Measurements from ENCODE around the gene SMC1A.
"Not testable (repeated sequence)": the region's sequence is repeated elsewhere in the genome, so short reads cannot be mapped to it uniquely, and the experiment has no call there.

The SMC1A gene

DNA sequence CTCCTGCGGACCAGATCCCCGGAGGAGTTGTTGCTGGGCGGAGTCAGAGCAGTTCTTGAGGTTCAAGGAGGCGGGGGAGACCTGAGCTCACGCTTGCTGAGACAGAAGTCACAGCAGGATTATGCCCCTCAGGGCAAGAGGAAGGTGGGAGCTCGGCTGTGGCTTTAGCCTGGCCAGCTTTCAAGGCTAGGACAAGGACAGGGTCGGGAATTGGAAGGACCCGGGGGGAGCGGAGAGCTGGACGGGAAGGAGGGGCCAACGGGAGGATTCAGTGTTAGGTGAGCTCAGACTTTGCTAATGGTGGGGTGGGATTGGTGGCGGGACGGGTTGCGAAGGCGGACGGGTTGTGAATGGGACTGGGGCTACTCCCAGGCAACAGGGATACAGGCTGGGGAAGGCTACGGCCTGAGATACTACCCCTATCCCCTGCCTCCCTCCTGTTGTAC, 430 bp upstream of the SMC1A start, which contains the start of gene RIBC1:
Gene RIBC1, plus strand, starts transcription at position 13 of the 446 bp plus-strand sequence. CDS start 3,404 bp downstream, outside the sequence.
- no peak for DNase-seq (ENCODE audit: low read depth in 2 of 2, low spot score in 1 of 2)

DNA sequence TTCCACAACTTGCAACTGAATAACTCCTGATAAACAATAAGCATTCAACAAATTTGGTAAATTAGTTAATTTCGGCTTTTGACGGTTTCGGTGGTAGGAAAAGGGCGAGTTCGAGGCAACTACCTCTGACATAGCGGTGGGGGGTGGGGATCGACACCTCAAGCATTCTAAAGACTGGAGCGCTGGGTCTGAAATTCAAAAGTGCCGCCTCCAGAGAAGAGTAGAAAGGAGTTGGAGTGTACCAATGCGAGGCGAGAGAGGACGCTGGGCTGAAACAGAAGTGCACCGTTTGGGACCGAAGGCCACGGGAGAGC, 725 bp downstream of the SMC1A start:
- no peak for DNase-seq (ENCODE audit: low read depth in 2 of 2, low spot score in 1 of 2)

DNA sequence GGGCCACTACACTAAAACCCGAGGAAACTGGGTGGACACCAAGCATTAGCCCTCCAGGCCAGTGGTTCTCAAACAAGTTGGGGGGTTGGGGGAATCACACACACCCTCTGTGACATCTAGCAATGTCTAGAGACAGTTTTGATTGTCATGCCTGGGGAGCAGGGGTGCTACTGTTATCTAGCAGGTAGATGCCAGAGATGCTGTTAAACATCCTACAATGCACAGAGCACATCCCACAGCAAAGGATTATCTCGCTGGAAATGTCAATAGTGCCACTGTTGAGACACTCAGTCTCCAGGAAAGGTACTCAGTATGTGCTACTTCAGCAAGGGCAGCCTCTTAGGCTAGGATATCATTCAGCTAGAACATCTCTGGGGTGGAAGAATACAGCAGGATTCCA, 1.3 kb downstream of the SMC1A start:
- DNase-seq (ENCODE audit: low read depth in 2 of 2, low spot score in 1 of 2) = no peak

DNA sequence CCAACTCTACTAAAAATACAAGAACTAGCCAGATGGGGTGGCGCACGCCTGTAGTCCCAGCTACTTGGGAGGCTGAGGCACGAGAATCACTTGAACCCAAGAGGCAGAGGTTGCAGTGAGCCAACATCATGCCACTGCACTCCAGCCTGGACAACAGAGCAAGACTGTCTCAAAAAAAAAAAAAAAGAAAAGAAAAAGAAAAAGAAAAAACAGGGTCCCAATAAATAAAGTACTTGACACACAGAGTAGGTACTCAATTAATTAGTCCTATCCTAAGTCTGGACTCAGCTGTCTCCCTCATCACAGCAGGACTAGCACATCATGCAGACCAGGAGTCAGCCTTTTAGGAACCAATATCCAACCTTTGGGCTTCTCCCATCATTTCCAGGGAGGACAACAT, 2.1 kb downstream of the SMC1A start:
- DNase-seq (ENCODE audit: low read depth in 2 of 2, low spot score in 1 of 2) = not testable (repeated sequence)

DNA sequence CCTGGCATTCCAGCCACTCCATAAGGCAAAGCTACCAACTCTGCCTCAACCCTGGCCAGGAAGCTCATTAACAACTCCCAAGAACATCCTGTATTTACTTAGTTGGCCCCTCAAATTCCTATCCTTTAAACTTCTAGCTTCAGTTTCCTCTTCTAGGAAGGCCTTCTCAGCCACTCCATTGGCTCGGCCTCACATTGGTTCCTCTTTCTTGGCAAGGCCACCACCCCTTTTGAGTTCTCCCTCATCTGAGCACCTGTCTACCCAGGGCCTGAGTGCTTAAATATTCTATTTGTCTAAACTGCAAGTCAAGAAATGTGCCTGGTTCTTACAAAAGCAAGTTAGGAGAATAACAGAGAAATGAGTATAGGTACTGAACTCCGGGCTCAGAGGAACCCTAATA, 10.0 kb downstream of the SMC1A start:
- DNase-seq (ENCODE audit: low read depth in 2 of 2, low spot score in 1 of 2) = no peak

DNA sequence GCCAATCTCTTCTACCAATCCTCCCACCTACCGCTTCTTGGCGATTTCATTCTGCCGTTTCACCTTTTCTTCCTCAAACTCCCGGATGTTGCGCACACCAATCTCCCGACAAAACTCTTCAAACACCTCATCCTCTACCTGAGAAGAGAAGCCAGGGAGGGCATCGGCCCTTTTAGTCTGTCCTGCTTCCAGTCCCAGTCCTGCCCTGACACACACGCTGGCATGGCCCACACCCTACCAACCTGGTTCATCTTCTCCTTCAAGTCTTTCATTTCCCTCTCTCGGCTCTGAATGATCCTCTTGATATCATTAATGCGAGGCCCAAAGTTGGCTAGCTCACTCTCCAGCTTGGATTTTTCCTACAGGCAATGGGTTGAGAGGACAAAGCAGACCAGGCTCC, 18.9 kb downstream of the SMC1A start:
- no peak for DNase-seq (ENCODE audit: low read depth in 2 of 2, low spot score in 1 of 2)

DNA sequence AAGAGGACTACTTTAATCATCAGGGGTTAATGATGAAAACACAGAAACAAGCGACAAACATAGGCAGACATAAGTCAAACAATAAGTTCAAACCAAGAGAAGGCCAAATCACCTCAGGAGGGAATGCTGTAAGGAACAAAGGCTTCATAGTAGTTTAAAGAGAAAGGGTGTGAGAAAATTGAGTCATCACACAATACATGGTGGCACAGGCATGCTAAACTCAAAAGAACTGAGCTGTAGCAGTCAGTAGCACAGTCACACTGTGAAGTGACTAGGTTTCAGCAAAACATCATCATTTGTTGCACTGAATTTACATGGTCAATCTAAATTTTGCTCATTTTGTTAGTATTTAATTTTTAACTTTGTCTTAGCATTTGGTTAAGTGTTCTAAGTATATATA, 24.2 kb downstream of the SMC1A start:
- no peak for DNase-seq (ENCODE audit: low read depth in 2 of 2, low spot score in 1 of 2)

DNA sequence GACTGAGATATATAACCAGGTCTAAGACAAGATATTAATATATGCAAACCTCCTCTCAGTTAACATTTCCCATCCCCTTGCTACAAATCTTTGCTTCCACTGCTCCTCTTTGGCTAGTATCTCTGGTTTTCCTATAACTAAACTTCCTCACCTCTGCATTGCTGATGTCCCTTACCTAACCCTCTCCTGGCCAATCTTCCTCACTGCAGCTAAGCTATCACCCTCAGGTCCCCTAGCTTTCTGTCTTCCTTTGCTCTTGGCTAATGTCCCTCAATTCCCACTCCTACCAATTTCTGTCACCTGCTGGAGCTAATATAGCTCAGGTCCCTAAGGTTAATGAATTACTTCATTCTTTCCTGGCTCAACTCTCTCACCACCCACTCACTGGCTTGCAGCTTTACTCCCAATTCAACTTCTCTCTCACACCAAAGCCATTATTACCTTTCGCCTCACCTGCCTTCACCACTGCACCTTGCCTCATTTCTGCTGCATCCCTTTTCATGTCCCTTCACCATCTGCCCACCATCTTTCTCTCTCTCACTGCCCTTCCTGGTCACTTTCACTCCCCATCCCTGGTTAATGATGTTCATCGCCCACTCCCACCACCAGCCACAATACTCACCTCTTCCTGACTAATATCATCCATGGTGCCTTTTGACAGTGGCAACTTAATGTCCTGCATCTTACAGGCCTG, 26.7 kb downstream of the SMC1A start:
- DNase-seq (ENCODE audit: low read depth in 2 of 2, low spot score in 1 of 2) = no peak

DNA sequence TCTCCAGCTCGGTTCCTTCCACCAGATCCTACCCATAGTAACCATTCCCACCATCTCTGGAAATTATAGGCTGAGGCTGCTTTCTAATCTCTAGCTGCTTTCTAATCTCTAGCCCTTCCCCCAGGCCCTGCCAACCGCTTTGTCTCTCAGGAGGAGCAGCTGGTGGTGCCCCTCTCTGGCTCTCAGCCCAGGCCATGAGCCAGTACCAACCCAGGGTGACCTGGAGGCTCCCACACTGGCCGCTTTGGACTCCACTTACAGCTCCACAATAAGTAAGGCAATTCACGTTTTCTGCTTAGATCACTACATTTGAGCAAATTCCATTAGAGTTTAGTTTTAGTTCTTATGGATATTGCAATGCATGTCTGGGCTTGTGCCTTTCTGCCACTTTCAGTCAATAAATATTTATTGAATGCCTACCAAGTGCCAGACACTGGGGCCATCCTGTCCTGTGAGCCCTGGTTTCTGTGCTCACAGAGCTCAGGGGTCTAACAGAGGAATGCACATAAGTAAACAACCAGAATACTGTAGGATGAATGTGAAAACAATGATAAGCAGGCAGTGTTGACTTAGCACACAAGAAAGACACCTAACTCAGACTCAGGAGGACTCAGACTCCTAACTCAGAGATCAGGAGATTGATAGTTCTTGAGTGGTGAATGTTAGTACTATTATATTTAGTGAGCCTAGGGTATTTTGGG, 38.9 kb downstream of the SMC1A start:
- DNase-seq (ENCODE audit: low read depth in 2 of 2, low spot score in 1 of 2) = no peak

DNA sequence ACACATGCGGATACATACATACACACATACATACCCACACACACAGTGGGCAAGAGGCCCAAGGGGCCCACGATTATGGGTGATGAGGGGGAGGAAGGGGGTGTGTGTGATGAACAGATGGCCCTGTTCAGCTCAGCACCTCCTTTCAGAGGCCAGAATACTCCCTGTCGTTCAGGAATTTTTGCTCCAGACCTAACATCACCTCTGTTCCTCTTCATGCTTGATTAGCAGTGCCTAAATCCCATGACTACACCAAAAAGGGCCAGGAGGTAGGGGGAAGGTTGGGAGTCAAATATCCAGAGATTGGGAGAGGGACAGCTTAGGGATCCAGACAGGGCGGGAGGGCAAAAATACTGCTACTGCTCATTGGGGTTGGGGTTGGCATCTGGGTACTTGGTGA, 42.7 kb downstream of the SMC1A start:
- no peak for DNase-seq (ENCODE audit: low read depth in 2 of 2, low spot score in 1 of 2)

DNA sequence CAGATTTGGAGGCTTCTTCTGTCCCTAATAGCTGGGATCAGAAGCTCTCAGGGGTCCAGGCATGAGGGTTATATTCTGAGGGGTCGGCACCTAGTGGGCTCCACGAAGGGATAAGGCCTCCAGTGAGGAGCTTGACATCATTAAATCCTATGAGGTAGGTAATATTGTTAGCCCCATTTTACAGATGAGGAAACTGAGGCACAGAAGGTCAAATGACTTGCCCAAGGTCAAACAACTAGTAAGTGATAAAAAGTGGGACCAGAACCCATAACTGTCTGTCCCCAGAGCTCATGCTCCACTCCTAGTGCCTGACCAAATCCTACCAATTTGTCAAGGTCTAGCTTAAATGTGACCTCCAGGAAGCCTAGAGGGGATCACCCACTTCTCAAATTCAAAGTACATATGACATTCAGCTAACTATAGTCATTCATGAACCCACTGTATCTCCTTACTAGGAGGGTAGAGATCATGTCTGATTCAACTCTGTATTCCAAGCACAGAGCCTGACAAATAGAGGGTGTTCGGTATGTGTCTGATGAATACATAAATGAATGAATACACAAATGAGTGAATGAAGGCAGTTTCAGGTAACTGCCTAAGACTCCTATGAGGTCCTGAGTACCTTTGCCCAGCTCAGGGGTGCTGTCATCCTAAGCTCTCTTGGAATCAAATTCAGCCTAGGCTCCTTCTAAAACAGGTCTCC, 43.3 kb downstream of the SMC1A start:
- DNase-seq (ENCODE audit: low read depth in 2 of 2, low spot score in 1 of 2) = no peak

DNA sequence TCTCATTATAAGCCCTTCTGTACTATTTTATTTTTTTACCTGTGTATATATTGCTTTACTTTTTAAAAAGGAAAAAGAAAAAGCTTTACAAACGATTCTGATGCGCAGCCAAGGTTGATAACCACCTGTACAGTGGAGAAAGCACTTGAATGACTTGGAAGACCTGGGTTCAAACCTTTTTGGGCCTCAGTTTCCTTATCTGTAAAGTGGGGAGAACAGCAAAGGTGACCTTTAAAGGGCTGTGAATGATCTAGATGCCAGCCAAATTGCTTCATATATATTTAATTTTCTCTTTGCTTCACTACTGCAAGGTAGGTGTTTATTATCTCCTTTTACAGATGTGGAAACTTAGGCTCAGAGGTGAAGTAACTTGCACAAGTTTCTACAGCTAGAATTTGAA, 45.0 kb downstream of the SMC1A start:
- DNase-seq (ENCODE audit: low read depth in 2 of 2, low spot score in 1 of 2) = no peak

DNA sequence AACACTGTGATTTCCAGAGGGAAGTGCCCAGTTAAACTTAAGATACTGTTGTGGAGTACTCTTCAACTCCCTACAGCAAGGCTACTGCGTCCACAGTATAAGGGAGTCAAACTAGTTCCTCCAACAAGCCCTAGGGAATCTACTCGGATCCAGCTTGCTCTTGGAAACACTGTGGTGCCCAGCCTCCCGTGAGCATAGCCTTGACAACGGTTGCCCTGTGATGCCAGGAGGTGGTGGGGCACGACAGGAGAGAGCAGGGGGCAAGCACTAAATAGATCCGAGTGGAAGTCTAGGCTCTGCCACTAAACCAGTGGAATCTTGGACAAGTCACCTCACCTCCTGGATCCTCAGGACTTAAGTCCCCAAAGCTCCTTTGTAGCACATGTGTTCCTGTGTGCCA, 45.6 kb downstream of the SMC1A start:
- no peak for DNase-seq (ENCODE audit: low read depth in 2 of 2, low spot score in 1 of 2)

DNA sequence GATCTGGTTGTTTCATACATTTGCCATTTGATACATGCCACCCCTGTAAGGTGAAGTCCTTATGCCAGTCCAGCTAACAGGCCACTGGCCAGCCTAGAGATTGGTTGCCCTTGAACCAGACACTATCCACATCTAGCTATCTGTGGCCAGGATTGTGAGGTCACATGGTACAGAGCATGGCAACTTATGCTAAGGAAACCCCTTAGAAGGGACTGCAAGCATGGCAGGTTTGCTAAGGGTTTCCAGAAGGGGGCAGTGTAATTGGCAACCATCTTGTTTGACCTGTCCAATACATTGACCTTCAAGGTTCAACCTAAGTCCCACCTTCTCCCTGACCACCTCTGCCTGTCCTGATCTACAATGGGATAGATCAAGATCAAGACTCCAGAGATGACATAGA, 47.5 kb downstream of the SMC1A start:
- no peak for DNase-seq (ENCODE audit: low read depth in 2 of 2, low spot score in 1 of 2)

DNA sequence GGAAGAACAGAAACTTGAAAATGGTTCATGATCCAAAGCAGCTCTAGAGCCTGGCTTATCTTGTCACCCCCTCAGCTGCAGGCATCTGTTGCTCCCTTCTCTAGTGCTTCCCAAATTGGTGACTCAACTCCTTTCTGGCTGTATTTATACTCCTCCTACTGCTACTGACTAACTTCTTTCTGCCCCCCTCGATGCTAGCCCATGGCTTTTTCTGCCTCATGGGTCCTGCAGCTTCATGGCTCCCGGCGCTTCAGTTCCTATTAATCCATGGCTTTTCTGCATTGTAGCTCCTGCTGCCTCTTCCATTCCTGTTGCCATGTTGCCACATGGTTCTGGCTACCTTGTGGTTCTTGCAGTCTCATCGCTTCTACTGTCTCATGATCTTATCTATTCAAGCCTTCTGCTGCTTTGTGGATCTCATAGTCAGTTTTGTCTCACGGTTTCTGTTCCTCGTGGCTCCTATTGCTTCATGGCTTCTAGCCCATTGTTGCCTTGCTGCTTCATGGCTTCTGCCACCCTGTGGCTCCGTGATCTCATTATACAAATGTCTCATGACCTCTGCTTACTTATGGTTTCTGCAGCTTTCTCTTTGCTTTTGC, 48.1 kb downstream of the SMC1A start:
- DNase-seq (ENCODE audit: low read depth in 2 of 2, low spot score in 1 of 2) = no peak

DNA sequence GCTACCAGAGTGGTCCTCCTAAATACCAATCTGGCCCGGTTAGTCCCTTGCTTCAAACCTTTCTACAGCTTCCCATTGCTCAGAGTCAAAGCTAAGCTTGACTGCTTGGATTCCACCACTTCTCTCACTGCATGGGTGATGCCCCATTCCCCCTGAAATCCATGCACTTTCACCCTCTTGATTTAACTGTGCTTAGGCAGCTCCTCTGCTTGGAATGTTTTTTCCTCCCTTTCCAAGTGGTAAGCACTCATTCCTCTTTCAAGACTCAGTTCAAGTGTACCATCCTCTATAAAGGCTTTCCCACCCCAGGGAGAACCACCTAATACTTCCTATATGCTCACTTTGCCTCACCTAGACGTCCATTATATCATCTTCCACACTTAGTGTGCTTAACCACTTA, 49.1 kb downstream of the SMC1A start:
- DNase-seq (ENCODE audit: low read depth in 2 of 2, low spot score in 1 of 2) = no peak

DNA sequence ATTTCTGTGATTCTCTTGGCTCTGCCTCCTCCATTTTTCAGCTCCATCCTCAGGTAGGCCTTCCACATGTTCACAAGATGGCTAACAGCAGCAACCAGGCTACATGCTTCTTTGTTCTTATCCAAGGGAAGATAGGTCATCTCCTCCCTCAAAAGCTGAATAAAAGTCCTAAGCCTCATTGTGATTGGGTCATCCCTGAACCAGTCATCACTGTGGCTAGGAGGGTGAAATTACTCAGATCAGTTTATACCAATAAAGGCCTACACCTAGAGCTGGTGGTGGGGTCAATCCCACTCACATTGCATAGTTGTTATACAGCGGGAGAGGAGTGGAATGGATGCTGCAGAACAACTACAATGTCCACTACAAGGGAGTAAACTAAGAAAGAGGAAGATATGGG, 56.0 kb downstream of the SMC1A start:
- not testable (repeated sequence) for DNase-seq (ENCODE audit: low read depth in 2 of 2, low spot score in 1 of 2)

DNA sequence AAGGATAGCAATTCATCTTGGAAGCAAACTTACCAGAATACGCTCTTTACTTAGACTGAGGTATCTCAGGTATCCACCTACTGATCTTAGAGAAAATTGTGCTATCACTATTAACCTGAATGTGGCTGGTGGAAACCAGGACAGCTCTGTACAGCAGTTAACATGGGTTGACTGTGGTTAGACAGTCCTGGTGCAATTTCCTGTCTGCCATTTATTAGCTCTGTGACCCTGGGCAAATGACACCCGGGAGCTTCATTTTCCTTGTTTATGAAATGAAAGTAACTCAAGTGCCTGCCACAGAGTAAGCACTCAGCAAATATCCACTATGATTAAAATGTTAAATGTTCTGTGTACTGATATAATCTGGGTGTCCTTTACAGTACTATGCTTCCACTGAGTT, 60.0 kb downstream of the SMC1A start:
- DNase-seq (ENCODE audit: low read depth in 2 of 2, low spot score in 1 of 2) = no peak

DNA sequence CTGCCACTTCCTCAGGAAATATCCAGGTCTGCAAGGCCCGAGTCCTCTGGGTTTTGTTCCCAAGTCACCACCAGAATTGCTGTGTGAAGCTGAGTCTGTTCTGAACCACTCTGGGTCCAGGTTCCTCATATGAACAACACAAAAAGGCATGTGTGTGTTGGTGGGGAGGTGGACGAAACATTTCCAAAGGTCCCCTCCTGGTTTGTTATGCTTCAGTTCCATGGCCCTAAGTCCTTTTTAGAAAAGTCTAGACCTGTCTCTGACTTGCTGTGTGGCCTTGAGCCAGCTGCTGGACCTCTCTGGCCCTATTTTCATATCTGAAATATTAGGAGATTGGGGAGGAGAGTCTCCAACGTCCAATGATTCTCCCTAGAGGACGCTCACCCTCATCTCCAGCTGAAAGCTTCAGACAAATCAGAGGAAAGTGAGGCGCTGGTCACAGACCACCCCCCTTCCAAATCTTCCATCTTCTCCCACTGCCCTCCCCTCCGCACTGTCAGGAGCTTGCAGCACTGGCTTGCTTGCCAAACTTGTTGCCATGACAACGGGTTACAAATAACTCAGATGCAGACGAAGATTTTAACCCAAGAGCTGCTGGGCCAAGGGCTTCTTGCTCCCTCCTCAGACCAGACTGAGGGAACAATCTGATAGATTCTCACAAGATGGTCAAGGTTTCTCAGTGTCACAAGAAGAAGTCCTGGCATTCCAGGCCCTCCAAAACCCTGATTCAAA, 64.5 kb downstream of the SMC1A start:
- DNase-seq (ENCODE audit: low read depth in 2 of 2, low spot score in 1 of 2) = no peak

DNA sequence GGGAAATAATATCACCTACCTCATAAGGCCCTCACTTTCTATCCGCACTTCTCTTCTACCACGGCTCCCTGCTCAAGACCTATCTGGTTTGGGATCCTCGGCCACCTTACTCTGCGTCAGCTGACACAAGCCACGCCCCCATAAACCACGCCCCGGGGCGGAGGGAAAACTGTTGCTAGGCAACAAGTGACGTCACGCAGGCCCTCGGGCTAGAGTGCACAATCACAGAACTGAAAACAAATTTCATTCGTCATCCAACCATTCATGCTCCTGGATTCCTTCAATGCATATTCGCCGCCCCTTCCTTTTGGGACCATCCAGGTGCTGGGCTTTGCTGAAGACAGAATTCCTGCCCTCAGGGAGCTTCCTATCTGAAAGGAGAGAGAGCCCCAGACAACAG, 66.3 kb downstream of the SMC1A start:
- DNase-seq (ENCODE audit: low read depth in 2 of 2, low spot score in 1 of 2) = no peak

DNA sequence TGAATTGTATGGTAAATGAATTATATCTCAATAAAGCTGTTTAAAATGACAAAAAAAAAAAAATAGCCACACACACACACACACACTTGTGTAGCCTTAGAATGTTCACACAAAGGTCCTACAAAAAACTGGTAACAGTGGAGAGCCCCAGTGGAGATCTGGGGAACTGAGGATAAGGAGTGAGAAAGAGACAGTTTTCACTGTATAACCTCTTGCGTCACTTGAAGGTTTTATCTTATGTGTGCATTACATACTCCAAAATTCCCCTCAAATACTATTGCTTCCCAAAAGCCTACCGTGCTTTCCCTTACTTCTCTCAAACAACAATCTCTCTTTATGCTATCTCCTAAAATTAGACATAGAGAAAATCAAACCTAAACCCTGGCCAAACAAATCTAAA, 67.8 kb downstream of the SMC1A start:
- no peak for DNase-seq (ENCODE audit: low read depth in 2 of 2, low spot score in 1 of 2)
